GM12878 (cell line): Measurements from ENCODE around the gene KLF17.

Source experiments
- EGR1 ChIP-seq, 2 experiments: IDR thresholded peaks; 1 replicate in 1 of 2; 2 replicates in 1 of 2; pipeline ENCODE4 v1.6.1; 2011 to 2012; ENCODE audit warnings: low read depth in 2 of 2, low read length in 2 of 2, borderline replicate concordance in 1 of 2, mild to moderate bottlenecking in 1 of 2, moderate library complexity in 1 of 2
- HDGF ChIP-seq: fragments of 450-650 bp; IDR thresholded peaks from 2 replicates; pipeline ENCODE4 v1.6.1; 2016; ENCODE audit warnings: antibody characterized with exemption
- NR2C1 ChIP-seq: fragments of 450-650 bp; IDR thresholded peaks from 2 replicates; pipeline ENCODE4 v1.6.1; 2017; ENCODE audit warnings: antibody characterized with exemption, mild to moderate bottlenecking, moderate library complexity
- POLR2A ChIP-seq: IDR thresholded peaks from 2 replicates; pipeline ENCODE4 v1.6.1; 2011; ENCODE audit warnings: low read depth, mild to moderate bottlenecking, low read length
- POLR2AphosphoS5 ChIP-seq: IDR thresholded peaks from 2 replicates; pipeline ENCODE4 v1.6.1; 2011; ENCODE audit warnings: mild to moderate bottlenecking, low read length, inconsistent platforms
- TAF1 ChIP-seq: IDR thresholded peaks from 2 replicates; pipeline ENCODE4 v1.6.1; 2011; ENCODE audit warnings: mild to moderate bottlenecking, low read depth, low read length, borderline replicate concordance
- TF ChIP-seq, protein P1 (sequence below): fragments of 450-650 bp; IDR thresholded peaks from 2 replicates; pipeline ENCODE4 v1.6.1; 2017; ENCODE audit warnings: antibody characterized with exemption, mild to moderate bottlenecking, moderate library complexity
- TF ChIP-seq, protein P2 (sequence below), 3 experiments: IDR thresholded peaks in 2 of 3; conservative IDR thresholded peaks in 1 of 3; 2 replicates each; pipeline ENCODE4 v1.5.1; 2011; ENCODE audit warnings: low read depth in 3 of 3, low read length in 3 of 3, mild to moderate bottlenecking in 3 of 3, control low read depth in 2 of 3, moderate library complexity in 2 of 3, inconsistent platforms in 1 of 3, mixed read lengths in 1 of 3; ENCODE audit not compliant: control insufficient read depth in 2 of 3, insufficient read depth in 1 of 3; ENCODE audit errors: extremely low read depth in 1 of 3

DNA sequence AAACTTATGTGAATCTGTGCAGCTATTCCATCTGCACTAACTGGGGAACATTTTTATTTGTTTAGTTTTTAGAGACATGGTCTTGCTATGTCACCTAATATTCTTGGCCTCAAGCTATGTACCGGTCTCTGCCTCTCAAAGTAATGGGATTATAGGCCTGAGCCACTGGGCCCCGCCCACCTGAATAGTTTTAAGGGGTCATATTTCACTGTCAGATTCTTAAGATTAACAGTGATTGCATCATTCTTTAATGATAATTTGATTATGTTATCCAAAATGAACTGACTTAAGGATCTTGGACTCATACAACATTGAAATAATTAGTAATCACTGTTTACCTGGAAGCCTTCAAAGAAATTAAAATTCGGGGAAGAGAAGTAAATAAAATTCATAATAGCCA is 35.4 kb downstream of the KLF17 start:
- TF ChIP-seq TAF1 (no peak), POLR2A (no peak), EGR1 (IDR thresholded peaks at IDR 0.05; ENCODE audit: borderline replicate concordance in 1 of 2, low read depth in 2 of 2, low read length in 2 of 2) (no peak), POLR2AphosphoS5 (no peak), NR2C1 (no peak), HDGF (no peak)
- TF ChIP-seq, protein P1, sequence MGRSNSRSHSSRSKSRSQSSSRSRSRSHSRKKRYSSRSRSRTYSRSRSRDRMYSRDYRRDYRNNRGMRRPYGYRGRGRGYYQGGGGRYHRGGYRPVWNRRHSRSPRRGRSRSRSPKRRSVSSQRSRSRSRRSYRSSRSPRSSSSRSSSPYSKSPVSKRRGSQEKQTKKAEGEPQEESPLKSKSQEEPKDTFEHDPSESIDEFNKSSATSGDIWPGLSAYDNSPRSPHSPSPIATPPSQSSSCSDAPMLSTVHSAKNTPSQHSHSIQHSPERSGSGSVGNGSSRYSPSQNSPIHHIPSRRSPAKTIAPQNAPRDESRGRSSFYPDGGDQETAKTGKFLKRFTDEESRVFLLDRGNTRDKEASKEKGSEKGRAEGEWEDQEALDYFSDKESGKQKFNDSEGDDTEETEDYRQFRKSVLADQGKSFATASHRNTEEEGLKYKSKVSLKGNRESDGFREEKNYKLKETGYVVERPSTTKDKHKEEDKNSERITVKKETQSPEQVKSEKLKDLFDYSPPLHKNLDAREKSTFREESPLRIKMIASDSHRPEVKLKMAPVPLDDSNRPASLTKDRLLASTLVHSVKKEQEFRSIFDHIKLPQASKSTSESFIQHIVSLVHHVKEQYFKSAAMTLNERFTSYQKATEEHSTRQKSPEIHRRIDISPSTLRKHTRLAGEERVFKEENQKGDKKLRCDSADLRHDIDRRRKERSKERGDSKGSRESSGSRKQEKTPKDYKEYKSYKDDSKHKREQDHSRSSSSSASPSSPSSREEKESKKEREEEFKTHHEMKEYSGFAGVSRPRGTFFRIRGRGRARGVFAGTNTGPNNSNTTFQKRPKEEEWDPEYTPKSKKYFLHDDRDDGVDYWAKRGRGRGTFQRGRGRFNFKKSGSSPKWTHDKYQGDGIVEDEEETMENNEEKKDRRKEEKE: no peak
- TF ChIP-seq, protein P2, sequence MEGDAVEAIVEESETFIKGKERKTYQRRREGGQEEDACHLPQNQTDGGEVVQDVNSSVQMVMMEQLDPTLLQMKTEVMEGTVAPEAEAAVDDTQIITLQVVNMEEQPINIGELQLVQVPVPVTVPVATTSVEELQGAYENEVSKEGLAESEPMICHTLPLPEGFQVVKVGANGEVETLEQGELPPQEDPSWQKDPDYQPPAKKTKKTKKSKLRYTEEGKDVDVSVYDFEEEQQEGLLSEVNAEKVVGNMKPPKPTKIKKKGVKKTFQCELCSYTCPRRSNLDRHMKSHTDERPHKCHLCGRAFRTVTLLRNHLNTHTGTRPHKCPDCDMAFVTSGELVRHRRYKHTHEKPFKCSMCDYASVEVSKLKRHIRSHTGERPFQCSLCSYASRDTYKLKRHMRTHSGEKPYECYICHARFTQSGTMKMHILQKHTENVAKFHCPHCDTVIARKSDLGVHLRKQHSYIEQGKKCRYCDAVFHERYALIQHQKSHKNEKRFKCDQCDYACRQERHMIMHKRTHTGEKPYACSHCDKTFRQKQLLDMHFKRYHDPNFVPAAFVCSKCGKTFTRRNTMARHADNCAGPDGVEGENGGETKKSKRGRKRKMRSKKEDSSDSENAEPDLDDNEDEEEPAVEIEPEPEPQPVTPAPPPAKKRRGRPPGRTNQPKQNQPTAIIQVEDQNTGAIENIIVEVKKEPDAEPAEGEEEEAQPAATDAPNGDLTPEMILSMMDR (IDR thresholded peaks at IDR 0.05 in 2 of 3, conservative IDR thresholded peaks at IDR 0.05 in 1 of 3; ENCODE audit: control insufficient read depth in 2 of 3, extremely low read depth in 1 of 3, insufficient read depth in 1 of 3, low read depth in 3 of 3, low read length in 3 of 3): no peak
